ENCODE measurements around the gene DCST1.

GRCh38 chr1:155015527-155016230 is 17.9 kb upstream of the DCST1 start:
- TF ChIP-seq NFE2L2 (conservative IDR thresholded peaks at IDR 0.05; ENCODE audit: low read length), result no peak
- TF ChIP-seq CTCF (IDR thresholded peaks at IDR 0.05), result no peak
- no peak for TF ChIP-seq POLR2A (IDR thresholded peaks at IDR 0.05; ENCODE audit: low read length)
- TF ChIP-seq EP300 (IDR thresholded peaks at IDR 0.05), result no peak
- TF ChIP-seq CHD2 (IDR thresholded peaks at IDR 0.05; ENCODE audit: low read length, partially characterized antibody), result no peak
- TF ChIP-seq BCL3 (IDR thresholded peaks at IDR 0.05), result no peak
- TF ChIP-seq MAX (IDR thresholded peaks at IDR 0.05), result no peak
- TF ChIP-seq REST (IDR thresholded peaks at IDR 0.05), result no peak

Measured in A549 (cell line).